Esophagus muscularis mucosa (tissue), 2 donors: Measurements from ENCODE around the gene FIGNL2.

Experiments used
- POLR2A ChIP-seq: fragments of 450-650 bp; IDR thresholded peaks from one replicate; pipeline ENCODE4 v1.6.1; 2017; ENCODE audit warnings: antibody characterized with exemption, moderate library complexity, mild to moderate bottlenecking, low read depth
- POLR2AphosphoS5 ChIP-seq, 2 donors: sonication (generic); formaldehyde crosslinking; IDR thresholded peaks; one replicate each; pipeline ENCODE4 v1.6.1; 2017; ENCODE audit warnings: antibody characterized with exemption in 2 of 2

- TF ChIP-seq POLR2AphosphoS5 (IDR thresholded peaks at IDR 0.05) (no peak), POLR2A (no peak)
Observed at GRCh38 chr12:51874486-51874885, 26.0 kb upstream of the FIGNL2 start.
